Brain pericyte (primary cell): ENCODE data around the gene NTSR1.

Experiments used
- DNase-seq: peaks from one replicate; pipeline ENCODE4 v3.0.0-alpha.2; 2012; ENCODE audit warnings: low read depth, low spot score

NTSR1 gene

GRCh38 chr20:62754991-62755356 lies 46.3 kb downstream of the NTSR1 start:
- no peak for DNase-seq

DNA sequence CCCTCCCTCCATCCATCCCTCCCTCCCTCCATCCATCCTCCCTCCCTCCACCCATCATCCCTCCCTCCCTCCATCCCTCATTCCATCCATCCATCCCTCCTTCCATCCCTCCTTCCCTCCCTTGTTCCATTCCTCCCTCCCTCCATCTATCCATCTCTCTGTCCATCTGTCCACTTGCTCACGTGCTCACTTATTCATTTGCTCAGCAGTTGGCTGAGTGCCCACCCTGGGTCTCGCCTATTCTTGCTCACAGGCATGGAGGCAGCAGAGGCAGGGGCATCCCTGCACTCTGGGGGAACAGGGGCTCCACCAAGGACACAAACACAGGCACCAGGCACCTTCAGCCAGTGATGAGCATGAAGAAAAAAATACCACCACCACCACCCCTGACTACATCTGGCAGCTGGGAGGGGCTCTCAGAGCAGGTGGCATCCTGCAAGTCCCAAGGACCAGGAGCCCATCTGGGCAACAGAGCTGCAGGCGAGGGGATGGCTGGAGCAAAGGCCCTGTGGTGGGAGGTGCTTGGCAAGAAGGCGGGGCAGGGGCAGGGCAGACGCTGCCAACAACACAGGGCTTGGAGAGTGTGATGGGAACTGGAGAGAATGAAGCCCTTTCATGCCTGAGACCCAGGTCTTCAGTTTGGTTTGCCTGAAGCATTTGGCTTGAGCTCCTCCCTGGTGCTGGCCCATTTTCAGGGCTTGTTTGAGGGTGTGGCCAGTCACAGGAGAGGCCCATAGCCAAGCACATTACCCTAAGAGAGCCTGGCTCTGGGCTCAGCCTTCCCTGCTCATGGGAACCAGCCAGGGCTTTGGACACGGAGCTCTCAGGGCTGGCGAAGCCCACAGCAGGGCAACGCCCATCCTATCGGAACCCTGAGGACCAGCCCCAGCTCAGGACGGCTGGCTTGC lies 47.4 kb downstream of the NTSR1 start:
- no peak for DNase-seq

- DNase-seq = no peak
Observed at GRCh38 chr20:62758226-62758912, 49.7 kb downstream of the NTSR1 start.

DNA sequence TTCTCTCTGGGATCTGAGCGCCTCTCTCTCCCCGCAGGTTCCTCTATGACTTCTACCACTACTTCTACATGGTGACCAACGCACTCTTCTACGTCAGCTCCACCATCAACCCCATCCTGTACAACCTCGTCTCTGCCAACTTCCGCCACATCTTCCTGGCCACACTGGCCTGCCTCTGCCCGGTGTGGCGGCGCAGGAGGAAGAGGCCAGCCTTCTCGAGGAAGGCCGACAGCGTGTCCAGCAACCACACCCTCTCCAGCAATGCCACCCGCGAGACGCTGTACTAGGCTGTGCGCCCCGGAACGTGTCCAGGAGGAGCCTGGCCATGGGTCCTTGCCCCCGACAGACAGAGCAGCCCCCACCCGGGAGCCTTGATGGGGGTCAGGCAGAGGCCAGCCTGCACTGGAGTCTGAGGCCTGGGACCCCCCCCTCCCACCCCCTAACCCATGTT lies 51.4 kb downstream of the NTSR1 start:
- DNase-seq = no peak

- no peak for DNase-seq
Observed at GRCh38 chr20:62760471-62760855, 51.8 kb downstream of the NTSR1 start.

DNA sequence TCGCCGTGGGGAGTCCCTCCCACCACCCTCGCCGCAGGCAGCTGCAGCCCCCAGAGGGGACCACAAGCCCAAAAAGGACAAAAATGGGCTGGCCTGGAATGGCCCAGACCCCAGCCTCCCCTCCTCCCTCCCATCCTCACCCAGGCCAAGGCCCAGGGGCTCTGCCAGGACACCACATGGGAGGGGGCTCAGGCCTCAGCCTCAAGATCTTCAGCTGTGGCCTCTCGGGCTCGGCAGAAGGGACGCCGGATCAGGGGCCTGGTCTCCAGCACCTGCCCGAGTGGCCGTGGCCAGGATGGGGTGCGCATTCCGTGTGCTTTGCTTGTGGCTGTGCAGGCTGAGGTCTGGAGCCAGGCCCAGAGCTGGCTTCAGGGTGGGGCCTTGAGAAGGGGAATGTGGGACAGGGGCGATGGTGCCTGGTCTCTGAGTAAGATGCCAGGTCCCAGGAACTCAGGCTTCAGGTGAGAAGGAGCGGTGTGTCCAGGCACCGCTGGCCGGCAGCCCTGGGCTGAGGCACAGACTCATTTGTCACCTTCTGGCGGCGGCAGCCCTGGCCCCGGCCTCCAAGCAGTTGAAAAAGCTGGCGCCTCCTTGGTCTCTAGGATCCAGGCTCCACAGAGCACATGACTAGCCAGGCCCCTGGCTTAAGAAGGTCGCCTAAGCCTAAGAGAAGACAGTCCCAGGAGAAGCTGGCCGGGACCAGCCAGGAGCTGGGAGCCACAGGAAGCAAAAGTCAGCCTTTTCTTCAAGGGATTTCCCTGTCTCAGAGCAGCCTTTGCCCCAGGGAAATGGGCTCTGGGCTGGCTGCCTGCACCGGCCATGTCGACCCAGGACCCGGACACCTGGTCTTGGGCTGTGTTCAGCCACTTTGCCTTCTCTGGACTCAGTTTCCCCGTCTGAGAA lies 52.5 kb downstream of the NTSR1 start:
- no peak for DNase-seq

GRCh38 chr20:62761759-62762131 lies 53.1 kb downstream of the NTSR1 start:
- DNase-seq = no peak

- DNase-seq = no peak
Observed at GRCh38 chr20:62762376-62762775, 53.7 kb downstream of the NTSR1 start.

DNA sequence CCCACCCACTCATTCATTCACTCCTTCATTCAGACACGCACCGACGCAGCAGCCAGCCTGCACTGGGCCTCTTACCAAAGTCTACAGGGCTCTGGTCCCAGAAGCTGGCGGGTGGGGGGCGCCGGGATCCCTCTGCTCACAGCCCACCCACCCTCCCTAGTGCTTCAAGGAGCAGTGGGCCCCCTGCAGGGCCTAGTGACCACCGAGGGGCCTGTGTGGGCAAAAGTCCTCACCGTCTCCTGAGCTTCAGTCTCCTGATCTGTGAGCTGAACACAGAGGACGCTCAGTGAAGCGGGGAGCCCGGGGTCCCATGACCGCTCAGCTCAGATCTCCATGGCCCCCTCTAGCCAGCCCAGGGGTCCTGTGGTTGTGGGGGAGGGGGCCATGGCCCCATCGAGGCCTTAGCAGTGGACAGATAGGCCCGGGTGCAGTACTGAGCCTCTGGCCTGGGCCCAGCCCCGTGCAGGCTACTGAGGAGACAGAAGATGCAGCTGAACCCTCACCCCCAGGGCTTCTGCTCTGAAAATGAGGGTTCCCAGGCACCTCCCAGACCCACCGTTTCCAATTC lies 54.2 kb downstream of the NTSR1 start:
- DNase-seq = no peak

- DNase-seq = no peak
Observed at GRCh38 chr20:62763404-62763803, 54.8 kb downstream of the NTSR1 start.

DNA sequence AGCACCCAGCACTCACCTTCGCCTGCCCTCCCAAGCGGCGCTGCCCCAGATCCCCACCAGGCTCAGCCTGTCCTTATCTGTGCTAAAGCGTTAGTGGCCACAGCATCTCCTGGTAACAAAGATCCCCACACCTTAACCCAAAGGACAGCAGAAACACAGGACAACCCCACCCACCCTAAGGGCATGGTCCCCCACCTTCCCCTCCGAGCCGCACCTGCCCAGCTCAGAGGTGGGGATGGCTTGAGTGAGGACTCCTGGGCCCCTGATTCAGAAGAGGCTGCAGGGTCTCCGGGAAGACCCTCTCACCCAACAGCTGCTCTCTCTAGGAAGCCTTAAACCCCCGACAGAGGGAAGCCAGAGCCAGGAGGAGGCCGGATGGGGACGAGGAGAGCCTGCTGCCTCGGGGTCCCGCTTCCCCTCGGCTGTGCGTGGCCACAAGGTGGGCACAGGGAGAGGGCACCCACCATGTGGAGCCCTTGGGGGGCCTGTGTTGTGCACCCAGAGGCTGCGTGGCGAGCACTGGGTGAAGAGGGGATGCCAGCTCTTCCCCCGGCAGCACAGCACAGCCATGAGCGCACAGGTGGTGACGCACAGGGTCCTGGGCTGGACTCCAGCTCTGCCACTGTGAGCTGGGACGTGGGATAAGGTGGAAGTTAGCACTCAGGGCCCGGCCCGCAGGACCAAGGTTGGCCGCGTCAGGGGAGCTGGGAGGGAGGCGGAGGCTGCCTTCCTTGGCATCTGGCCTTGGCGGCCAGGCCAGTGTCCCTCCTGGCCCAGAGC lies 55.7 kb downstream of the NTSR1 start:
- no peak for DNase-seq

GRCh38 chr20:62765021-62765420 lies 56.4 kb downstream of the NTSR1 start:
- DNase-seq = no peak

DNA sequence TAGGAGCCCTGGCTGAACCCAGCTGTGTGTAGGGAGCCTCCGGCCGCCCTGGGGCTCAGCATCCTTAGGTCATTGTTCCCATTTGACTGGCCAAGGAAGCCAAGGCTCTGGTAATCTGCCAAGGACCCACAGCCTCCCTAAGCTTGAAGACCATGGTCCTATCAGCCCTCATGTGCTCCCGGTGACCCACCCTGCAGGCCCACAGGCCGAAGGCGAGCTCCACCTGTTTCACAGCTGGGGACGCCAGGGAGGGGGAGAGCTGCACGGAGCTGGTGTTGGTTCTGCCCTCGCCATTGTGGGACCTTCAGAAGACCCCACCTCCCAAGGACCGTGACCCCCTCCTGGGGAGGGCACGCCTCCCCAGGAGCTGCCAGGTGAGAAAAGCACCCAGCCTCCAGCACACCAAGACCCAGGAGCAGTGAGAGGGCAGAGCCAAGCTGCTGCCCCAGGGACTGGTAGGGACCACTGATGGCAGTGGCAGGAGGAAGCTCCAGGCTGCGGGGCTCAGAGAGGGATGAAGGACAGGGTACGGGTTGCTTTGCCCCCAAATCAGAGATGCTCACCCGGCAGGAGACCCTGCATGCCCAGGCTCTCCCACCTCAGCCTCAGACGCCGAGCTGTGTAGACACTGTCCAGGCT lies 56.9 kb downstream of the NTSR1 start:
- no peak for DNase-seq

DNA sequence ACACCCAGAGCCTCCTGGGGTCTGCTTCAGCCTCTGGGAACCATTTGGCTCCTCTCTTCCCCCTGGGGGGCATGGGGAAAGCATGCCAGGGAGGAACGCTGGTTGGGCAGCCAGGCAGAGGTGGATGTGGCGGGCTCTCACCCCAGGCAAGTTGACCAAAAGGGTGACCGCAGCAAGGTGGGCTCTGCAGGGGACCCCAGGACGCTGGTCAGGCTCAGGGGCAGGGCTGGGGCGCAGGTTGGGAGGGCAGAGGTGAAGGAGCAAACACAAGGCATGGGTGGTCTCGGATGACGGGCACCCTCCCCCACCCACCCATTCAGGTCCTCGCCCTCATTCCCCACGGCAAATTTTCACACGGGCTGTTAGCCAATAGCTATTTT lies 57.4 kb downstream of the NTSR1 start:
- DNase-seq = no peak

DNA sequence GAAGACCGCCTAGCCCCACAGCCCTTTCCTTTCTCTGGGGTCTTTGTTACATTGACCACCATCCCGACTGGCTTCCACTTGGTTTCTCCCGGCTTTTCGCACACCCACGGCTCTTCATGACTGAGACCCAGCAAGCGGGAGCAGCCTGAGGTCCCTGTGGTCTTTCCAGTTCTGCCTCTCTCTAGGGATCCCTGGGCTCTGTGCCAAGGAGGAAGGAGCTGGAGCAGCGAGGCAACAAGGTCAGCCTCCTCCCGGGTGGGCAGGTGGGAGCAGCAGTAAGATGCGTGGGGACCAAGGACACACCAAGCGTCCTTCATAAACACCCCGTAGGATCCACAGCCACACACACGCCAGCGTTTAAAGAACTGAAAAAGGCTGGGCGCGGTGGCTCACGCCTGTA lies 58.1 kb downstream of the NTSR1 start:
- DNase-seq = no peak

DNA sequence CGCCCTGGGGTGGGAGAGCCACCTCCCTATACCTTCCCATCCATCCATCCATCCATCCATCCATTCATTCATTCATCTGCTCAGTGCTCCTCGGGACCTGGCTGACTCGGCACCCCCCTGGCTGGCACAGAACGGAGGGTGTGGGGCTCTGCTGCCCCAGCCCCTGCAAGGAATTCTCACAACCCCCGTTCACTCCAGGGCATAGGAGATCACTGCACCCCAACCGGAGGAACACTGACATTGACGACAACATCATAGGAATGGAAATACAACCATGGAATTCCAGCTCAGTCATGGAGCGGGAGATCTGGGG lies 59.6 kb downstream of the NTSR1 start:
- DNase-seq = no peak

DNA sequence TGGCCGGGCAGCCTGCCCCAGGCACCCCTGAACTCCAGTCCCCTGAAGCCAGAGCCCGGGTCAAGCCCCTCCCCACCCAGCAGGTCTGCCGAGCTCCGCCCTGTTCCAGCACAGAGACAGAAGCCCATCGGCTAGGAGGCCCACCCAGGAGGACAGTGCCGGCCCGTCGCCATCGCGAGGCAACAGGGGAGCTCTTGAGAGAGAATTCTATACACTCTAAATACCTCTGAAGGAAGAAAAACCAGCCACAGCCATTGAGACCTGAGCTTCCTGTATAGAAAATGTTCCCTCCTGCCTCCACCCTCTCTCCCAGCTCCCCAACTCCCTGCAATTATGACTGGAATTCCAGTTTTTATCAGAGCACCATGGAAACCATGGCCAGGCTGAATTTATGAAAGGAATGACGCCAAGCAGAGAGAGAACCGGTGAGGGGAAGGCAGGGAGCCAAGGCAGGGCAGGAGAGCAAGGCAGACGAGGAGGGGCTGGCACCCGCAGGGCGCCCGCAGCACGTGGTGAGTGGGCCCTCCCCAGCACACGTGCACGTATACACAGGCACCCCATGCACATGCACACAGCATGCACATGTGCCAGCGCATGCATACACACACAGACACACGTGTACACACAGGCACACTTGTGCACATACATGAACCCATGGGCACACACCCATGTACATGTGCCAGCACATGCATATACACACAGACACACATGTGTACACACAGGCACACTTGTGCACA lies 60.1 kb downstream of the NTSR1 start:
- no peak for DNase-seq

- no peak for DNase-seq
Observed at GRCh38 chr20:62769346-62770071, 60.9 kb downstream of the NTSR1 start.
